Kidney epithelial cell (primary cell): ENCODE results near the gene PAMR1. TPM values are rescaled to one million over a fixed set of nuclear protein-coding genes. Genes with fewer than 3 reads are reported as not detected.
A peak's percentile ranks its signal among the peaks of the same experiment; 100 is the strongest.
"Not testable (repeated sequence)": the region's sequence is repeated elsewhere in the genome, so short reads cannot be mapped to it uniquely, and the experiment has no call there.

ENCODE experiments used
- DNase-seq: peaks from one replicate; pipeline ENCODE4 v3.0.0-alpha.2; 2010; ENCODE audit warnings: low read depth
- H3K27me3 ChIP-seq: 2 replicates; pipeline ENCODE4 v1.6.0; 2011; ENCODE audit warnings: low read length; ENCODE audit not compliant: control insufficient read depth, insufficient read depth
- H3K36me3 ChIP-seq: 2 replicates; pipeline ENCODE4 v1.5.1; 2011; ENCODE audit warnings: low read length; ENCODE audit not compliant: control insufficient read depth, insufficient read depth
- H3K4me3 ChIP-seq: 2 replicates; pipeline ENCODE4 v1.5.1; 2011; ENCODE audit warnings: low read depth, mild to moderate bottlenecking, control low read depth, low read length
- total RNA-seq: library from RNA; depleted of rRNA; stranded (reverse); fragments of >200 nt; gene quantifications from 2 replicates; pipeline ENCODE4 v1.2.3, GENCODE V29; 2015
- TF ChIP-seq, protein P1 (sequence below): IDR thresholded peaks from 2 replicates; pipeline ENCODE4 v1.5.1; 2011; ENCODE audit warnings: mild to moderate bottlenecking, moderate library complexity, low read length, control low read depth, inconsistent platforms; ENCODE audit not compliant: insufficient read depth, poor library complexity, severe bottlenecking

PAMR1 gene
- total RNA-seq, 1 donor from 2014 or later = 0.84 TPM

DNA sequence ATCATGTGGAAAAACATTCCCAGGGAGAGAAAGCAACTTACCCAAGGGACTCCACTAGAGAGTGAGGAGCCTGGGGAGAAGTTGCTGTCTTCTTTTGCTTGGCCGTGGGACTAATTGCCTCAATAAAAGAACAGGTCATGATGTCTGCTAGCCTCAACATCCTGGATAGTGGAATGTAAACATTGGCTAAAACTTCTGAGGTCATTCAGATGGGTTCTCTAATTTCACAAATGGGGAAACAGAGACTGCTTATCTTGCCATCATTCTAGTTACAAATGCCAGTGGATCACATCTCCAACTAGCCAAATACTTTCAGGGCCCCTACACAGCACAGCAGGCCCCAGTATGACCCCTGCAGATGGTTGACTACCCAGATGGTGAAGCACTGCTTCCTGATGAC, 28.4 kb upstream of the PAMR1 start:
- Histone ChIP-seq H3K27me3 (no peaks in the 10 kb centered on the region), H3K36me3 (no peaks in the 10 kb centered on the region), H3K4me3 (no peak overlapping the region)
- DNase-seq = no peak
- TF ChIP-seq, protein P1, sequence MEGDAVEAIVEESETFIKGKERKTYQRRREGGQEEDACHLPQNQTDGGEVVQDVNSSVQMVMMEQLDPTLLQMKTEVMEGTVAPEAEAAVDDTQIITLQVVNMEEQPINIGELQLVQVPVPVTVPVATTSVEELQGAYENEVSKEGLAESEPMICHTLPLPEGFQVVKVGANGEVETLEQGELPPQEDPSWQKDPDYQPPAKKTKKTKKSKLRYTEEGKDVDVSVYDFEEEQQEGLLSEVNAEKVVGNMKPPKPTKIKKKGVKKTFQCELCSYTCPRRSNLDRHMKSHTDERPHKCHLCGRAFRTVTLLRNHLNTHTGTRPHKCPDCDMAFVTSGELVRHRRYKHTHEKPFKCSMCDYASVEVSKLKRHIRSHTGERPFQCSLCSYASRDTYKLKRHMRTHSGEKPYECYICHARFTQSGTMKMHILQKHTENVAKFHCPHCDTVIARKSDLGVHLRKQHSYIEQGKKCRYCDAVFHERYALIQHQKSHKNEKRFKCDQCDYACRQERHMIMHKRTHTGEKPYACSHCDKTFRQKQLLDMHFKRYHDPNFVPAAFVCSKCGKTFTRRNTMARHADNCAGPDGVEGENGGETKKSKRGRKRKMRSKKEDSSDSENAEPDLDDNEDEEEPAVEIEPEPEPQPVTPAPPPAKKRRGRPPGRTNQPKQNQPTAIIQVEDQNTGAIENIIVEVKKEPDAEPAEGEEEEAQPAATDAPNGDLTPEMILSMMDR = no peak

DNA sequence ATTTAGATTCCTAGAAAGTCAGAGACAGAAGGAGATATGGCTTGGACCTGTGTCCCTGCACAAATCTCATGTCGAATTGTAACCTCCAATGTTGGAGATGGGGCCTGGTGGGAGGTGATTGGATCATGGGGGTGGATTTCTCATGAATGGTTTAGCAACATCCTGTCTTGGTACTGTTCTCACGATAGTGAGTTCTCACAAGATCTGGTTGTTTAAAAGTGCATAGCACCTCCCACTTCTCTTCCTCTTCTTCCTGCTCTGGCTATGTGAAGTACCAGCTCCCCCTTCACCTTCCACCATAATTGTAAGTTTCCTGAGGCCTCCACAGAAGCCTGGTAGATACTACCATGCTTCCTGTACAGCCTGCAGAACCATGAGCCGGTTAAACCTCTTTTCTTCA, 27.6 kb upstream of the PAMR1 start:
- Histone ChIP-seq H3K27me3 (no peaks in the 10 kb centered on the region), H3K36me3 (no peaks in the 10 kb centered on the region), H3K4me3 (no peak overlapping the region)
- TF ChIP-seq, protein P1 = no peak
- DNase-seq = no peak

DNA sequence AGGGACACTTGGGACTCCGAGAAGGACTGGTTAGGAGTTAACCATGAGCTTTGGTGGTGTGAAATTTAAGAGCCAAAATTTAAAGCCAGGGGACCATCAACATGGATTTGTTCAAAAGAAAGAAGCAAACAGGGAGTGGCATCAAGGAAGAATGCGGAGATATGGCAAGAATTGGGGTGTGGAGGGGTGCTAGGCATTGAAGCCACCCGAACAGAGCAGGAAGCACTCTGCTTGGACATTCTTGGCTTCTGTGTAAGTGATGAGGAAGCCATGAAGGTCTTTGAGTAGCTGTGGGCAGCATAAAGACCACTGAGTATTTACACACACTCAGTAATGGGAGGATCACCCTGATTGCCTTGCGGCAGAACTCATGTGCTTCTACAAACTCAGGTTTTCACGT, 27.2 kb upstream of the PAMR1 start:
- Histone ChIP-seq H3K36me3 (no peaks in the 10 kb centered on the region), H3K4me3 (no peak overlapping the region), H3K27me3 (no peaks in the 10 kb centered on the region)
- no peak for DNase-seq
- TF ChIP-seq, protein P1 = no peak

DNA sequence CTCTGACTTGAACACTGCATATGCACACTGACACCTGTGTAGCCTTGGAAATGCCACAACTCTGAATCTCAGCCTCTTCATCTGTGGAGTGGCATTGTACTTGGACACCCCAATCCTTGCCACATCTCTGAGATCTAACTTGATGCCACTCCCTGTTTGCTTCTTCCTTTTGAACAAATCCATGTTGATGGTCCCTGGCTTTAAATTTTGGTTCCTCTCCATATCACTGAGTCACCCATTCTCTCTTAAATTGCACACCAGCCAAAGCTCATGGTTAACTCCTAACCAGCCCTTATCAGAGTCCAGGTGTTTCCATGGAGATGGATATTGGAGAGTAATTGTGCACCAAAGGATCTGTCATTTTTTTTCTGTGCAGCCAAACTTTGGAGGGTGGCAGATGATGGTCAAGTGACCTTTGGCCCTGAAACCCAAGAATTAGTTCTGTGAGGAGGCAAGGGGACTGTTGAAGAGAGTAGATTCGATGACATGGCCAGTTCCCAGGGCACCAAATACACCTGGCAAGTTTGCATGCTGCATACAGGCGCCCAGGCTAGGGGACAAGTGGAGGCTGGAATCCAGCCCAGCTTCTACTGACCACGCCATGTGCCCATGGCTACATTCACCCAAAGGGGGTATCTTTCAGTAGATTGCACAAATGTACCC, 25.1 kb upstream of the PAMR1 start:
- no peak for DNase-seq
- Histone ChIP-seq H3K36me3 (no peaks in the 10 kb centered on the region), H3K4me3 (no peak overlapping the region), H3K27me3 (no peaks in the 10 kb centered on the region)
- TF ChIP-seq, protein P1 = no peak

DNA sequence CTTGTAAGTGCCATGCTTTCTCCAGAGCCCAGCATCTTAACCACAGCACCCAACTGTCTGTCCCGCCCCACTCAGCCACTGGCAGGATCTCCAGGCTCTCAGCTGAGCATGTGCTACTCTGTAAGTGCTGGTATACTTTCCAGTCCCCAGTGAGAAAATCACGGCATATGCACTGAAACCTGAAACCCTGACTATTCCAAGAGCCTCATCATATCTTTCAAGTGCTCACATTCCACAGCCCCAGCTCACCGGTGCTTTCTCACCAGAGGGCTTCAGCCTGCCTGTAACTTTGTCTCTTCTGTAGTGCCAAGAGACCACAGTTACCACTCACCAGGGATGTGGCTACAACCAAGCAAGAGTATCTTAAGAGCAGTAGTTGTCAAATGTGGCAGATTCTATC, 24.4 kb upstream of the PAMR1 start:
- TF ChIP-seq, protein P1 = no peak
- H3K27me3 ChIP-seq = no peaks in the 10 kb centered on the region
- H3K4me3 ChIP-seq = no peak overlapping the region
- DNase-seq = peak; percentile 59
- no peaks in the 10 kb centered on the region for H3K36me3 ChIP-seq

DNA sequence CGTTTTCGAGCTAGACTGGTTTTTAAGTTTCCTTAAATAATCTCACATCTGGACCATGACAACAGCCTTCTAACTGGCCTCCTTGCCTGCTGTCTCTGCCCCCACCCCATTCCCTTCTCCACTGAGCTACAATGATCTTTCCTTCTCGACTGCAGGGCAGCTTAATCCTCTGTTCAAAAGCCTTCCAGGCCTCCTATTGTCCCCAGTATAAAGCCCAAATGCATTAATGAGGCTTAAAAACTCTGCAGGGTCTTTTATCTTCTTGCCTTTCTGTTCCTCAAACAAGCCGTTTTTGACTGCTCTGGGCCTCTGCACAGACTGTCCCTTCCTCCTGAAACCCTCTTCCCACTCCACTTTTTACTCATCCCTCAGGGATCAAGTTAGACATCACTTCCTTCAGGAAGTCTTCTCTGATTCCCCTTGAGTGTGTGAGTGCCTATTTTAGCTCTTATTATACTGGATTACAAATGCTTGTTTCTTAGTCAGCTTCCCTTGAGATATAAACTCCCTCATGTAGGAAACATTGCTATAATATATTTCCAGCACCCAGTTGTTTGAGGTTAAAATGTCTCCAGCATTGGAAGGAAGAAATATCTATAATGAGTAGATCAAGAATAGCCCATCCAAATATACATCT, 23.6 kb upstream of the PAMR1 start:
- Histone ChIP-seq H3K4me3 (no peak overlapping the region), H3K36me3 (no peaks in the 10 kb centered on the region), H3K27me3 (no peaks in the 10 kb centered on the region)
- TF ChIP-seq, protein P1 = no peak
- DNase-seq = no peak

DNA sequence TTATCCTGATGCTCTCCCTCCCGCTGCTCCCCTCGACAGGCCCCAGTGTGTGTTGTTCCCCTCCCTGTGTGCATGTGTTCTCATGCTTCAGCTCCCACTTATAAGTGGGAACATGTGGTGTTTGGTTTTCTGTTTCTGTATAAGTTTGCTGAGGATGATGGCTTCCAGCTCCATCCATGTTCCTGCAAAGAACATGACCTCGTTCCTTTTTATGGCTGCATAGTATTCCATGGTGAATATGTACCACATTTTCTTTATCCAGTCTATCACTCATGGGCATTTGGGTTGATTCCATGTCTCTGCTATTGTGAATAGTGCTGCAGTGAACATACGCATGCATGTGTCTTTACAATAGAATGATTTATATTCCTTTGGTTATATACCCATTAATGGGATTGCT, 22.6 kb upstream of the PAMR1 start:
- DNase-seq = not testable (repeated sequence)

More for the DNA sequence above, 22.6 kb upstream of the PAMR1 start:
- H3K4me3 ChIP-seq, H3K36me3 ChIP-seq, H3K27me3 ChIP-seq: not testable (repeated sequence)
